Sigmoid colon (tissue), 4 donors: ENCODE results near the gene RTL10.

Experiments
- CTCF ChIP-seq, 4 experiments: fragments of 450-650 bp in 3 of 4; fragments of 200-600 bp in 1 of 4; IDR thresholded peaks; one replicate each; pipeline ENCODE4 v1.5.1; 2016 to 2019; ENCODE audit warnings: antibody characterized with exemption in 4 of 4, mild to moderate bottlenecking in 3 of 4, moderate library complexity in 2 of 4
- EP300 ChIP-seq, 4 donors: sonication (generic); formaldehyde crosslinking; IDR thresholded peaks; one replicate each; pipeline ENCODE4 v1.6.1; 2017; ENCODE audit warnings: antibody characterized with exemption in 4 of 4

- TF ChIP-seq CTCF (IDR thresholded peaks at IDR 0.05) (no peak), EP300 (IDR thresholded peaks at IDR 0.05) (no peak)
Measured at GRCh38 chr22:19877626-19878339, 23.1 kb upstream of the RTL10 start.
